ENCODE data around the gene PAK6.

DNA sequence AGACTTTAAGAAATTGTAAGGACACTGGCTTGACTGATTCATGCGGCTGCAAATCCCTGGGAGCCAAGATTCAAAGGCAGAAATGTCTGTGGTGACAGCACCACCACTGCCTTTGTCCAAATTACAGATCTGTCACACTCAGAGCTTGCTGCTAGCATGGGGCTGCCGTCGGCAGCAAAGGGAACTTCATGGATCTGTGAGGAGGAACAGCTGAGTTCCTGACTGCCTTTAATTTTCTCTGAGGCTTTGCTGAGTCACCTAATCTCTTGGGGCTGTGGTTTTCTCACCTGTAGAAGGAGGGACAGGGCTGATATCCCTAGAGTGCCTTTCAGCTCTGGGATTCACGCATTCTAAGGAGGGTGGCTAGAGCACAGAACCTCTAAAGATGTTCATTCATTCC, 4.1 kb upstream of the PAK6 start:
- TF ChIP-seq, protein P1, sequence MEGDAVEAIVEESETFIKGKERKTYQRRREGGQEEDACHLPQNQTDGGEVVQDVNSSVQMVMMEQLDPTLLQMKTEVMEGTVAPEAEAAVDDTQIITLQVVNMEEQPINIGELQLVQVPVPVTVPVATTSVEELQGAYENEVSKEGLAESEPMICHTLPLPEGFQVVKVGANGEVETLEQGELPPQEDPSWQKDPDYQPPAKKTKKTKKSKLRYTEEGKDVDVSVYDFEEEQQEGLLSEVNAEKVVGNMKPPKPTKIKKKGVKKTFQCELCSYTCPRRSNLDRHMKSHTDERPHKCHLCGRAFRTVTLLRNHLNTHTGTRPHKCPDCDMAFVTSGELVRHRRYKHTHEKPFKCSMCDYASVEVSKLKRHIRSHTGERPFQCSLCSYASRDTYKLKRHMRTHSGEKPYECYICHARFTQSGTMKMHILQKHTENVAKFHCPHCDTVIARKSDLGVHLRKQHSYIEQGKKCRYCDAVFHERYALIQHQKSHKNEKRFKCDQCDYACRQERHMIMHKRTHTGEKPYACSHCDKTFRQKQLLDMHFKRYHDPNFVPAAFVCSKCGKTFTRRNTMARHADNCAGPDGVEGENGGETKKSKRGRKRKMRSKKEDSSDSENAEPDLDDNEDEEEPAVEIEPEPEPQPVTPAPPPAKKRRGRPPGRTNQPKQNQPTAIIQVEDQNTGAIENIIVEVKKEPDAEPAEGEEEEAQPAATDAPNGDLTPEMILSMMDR (conservative IDR thresholded peaks at IDR 0.05; ENCODE audit: low read depth, low read length), result no peak
- no peak for TF ChIP-seq EZH2 (IDR thresholded peaks at IDR 0.05; ENCODE audit: borderline replicate concordance, low read depth, low read length, poor library complexity, severe bottlenecking)
